KMS-11 (cell line): ENCODE measurements around the gene DENND4A.

Experiments used
- H2AFZ ChIP-seq: fragments of 200-600 bp; sonication (generic); 2 replicates; pipeline ENCODE4 v1.6.1; 2016; ENCODE audit warnings: antibody characterized with exemption, mixed run types, low read depth
- H3K27ac ChIP-seq: fragments of 200-600 bp; sonication (generic); 2 replicates; pipeline ENCODE4 v1.6.1; 2016; ENCODE audit warnings: mild to moderate bottlenecking, mixed run types
- H3K27me3 ChIP-seq: fragments of 200-600 bp; sonication (generic); 2 replicates; pipeline ENCODE4 v1.6.1; 2017; ENCODE audit warnings: mild to moderate bottlenecking, low read depth, mixed run types, moderate library complexity; ENCODE audit not compliant: insufficient read depth
- H3K36me3 ChIP-seq: fragments of 200-600 bp; sonication (generic); 2 replicates; pipeline ENCODE4 v1.6.1; 2017; ENCODE audit warnings: mild to moderate bottlenecking, mixed run types; ENCODE audit not compliant: insufficient read depth
- H3K4me1 ChIP-seq: fragments of 200-600 bp; sonication (generic); 2 replicates; pipeline ENCODE4 v1.6.1; 2016; ENCODE audit warnings: mild to moderate bottlenecking, low read depth, mixed run types; ENCODE audit not compliant: poor library complexity, severe bottlenecking
- H3K4me2 ChIP-seq: fragments of 200-600 bp; sonication (generic); 2 replicates; pipeline ENCODE4 v1.7.0; 2016; ENCODE audit warnings: mild to moderate bottlenecking, mixed run types
- H3K4me3 ChIP-seq: fragments of 200-600 bp; sonication (generic); IDR thresholded peaks from 2 replicates; pipeline ENCODE4 v1.6.1; 2017; ENCODE audit warnings: low read depth, low read length, mixed read lengths; ENCODE audit not compliant: insufficient read depth
- H3K79me2 ChIP-seq: fragments of 200-600 bp; sonication (generic); 2 replicates; pipeline ENCODE4 v1.6.1; 2016; ENCODE audit warnings: low read depth, mixed run types; ENCODE audit not compliant: insufficient read depth
- H3K9ac ChIP-seq: fragments of 200-600 bp; sonication (generic); 2 replicates; pipeline ENCODE4 v1.6.1; 2016; ENCODE audit warnings: mild to moderate bottlenecking, mixed run types
- H4K20me1 ChIP-seq: fragments of 200-600 bp; sonication (generic); 2 replicates; pipeline ENCODE4 v1.6.1; 2016; ENCODE audit warnings: mild to moderate bottlenecking, mixed run types; ENCODE audit not compliant: insufficient read depth
- CTCF ChIP-seq: fragments of 200-600 bp; sonication (generic); conservative IDR thresholded peaks from 2 replicates; pipeline ENCODE4 v1.6.1; 2017; ENCODE audit warnings: low read depth, mild to moderate bottlenecking, antibody characterized with exemption, low read length, moderate library complexity, mixed read lengths

The DENND4A gene

GRCh38 chr15:65653341-65653740 lies 138.8 kb downstream of the DENND4A start:
- TF ChIP-seq CTCF, result no peak

GRCh38 chr15:65651831-65652749 lies 140.0 kb downstream of the DENND4A start:
- Histone ChIP-seq H3K4me2 (no peak overlapping the region), H3K4me3 (no peak overlapping the region), H3K27me3 (no peaks in the 10 kb centered on the region), H2AFZ (no peak overlapping the region), H3K36me3 (no peaks in the 10 kb centered on the region), H4K20me1 (no peaks in the 10 kb centered on the region), H3K27ac (no peak overlapping the region), H3K79me2 (no peaks in the 10 kb centered on the region), H3K4me1 (peaks cover 18% of the 10 kb centered on the region), H3K9ac (no peak overlapping the region)
- no peak for TF ChIP-seq CTCF

More at GRCh38 chr15:65653341-65653740, 138.8 kb downstream of the DENND4A start:
- Histone ChIP-seq H3K27me3 (no peaks in the 10 kb centered on the region), H3K79me2 (no peaks in the 10 kb centered on the region), H4K20me1 (no peaks in the 10 kb centered on the region), H3K36me3 (no peaks in the 10 kb centered on the region), H3K4me3 (no peak overlapping the region), H3K9ac (no peak overlapping the region), H3K4me2 (no peak overlapping the region), H2AFZ (no peak overlapping the region), H3K27ac (no peak overlapping the region), H3K4me1 (peaks cover 18% of the 10 kb centered on the region)

GRCh38 chr15:65651042-65651322 lies 141.1 kb downstream of the DENND4A start:
- no peaks in the 10 kb centered on the region for H4K20me1 ChIP-seq
- H3K9ac ChIP-seq, result no peak overlapping the region
- peak overlapping the region; percentile 74; the same call in 1 of the 2 replicates for H3K4me2 ChIP-seq
- no peaks in the 10 kb centered on the region for H3K27me3 ChIP-seq
- H3K4me1 ChIP-seq, result peaks cover 18% of the 10 kb centered on the region
- H3K27ac ChIP-seq, result no peak overlapping the region
- H2AFZ ChIP-seq, result no peak overlapping the region
- no peaks in the 10 kb centered on the region for H3K79me2 ChIP-seq
- no peak overlapping the region for H3K4me3 ChIP-seq
- H3K36me3 ChIP-seq, result no peaks in the 10 kb centered on the region
- TF ChIP-seq CTCF, result no peak

GRCh38 chr15:65650312-65651041 lies 141.6 kb downstream of the DENND4A start:
- Histone ChIP-seq H4K20me1 (no peaks in the 10 kb centered on the region), H3K36me3 (no peaks in the 10 kb centered on the region), H3K79me2 (no peaks in the 10 kb centered on the region), H3K27me3 (no peaks in the 10 kb centered on the region), H3K4me2 (peak overlapping the region; percentile 74), H3K4me3 (no peak overlapping the region), H3K9ac (no peak overlapping the region), H3K4me1 (peaks cover 18% of the 10 kb centered on the region), H3K27ac (no peak overlapping the region; the same call in 1 of the 2 replicates), H2AFZ (no peak overlapping the region)
- TF ChIP-seq CTCF, result no peak
